ENCODE data around the gene HIGD1C. TPM values are rescaled to one million over a fixed set of nuclear protein-coding genes. Genes with fewer than 3 reads are reported as not detected.

The HIGD1C gene
- total and polyA plus RNA-seq, 10 donors: not detected

DNA sequence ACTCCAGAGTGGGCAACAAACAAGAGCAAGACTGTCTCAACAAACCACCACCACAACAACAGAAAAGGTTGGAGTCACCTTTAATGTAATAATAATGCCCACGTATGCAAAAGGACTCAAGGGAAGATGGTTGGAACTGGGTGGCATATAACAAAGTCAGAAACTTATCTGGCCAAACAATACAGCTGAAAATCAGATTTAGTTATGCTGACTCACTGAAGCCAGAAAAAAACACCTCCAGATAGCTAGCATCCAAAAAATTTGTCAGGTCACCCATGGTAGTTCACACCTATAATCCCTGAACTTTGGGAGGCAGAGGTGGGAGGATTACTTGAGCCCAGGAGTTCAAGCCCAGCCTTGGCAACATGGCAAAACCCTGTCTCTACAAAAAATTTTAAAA, 49.5 kb downstream of the HIGD1C start:
- DNase-seq: no peak
- Histone ChIP-seq H3K27ac (no peak overlapping the region), H3K4me1 (no peaks in the 10 kb centered on the region), H3K4me3 (no peak overlapping the region), H3K27me3 (replicated peaks in 1 of 7) (no peaks in the 10 kb centered on the region), H3K9me3 (no peaks in the 10 kb centered on the region), H3K36me3 (peaks cover 0 to 100% (median 49%) of the 10 kb centered on the region in 6 donors)
- WGBS, 5 donors: 89 to 97% (median 96%) methylated on average over 1 of the region's 1 CpG
- intact Hi-C loops (cut with DNase I; ENCODE audit: low total_unique reads): no loop called here
- TF ChIP-seq POLR2A (IDR thresholded peaks at IDR 0.05) (no peak), POLR2AphosphoS5 (IDR thresholded peaks at IDR 0.05) (no peak)
- TF ChIP-seq, protein P1, sequence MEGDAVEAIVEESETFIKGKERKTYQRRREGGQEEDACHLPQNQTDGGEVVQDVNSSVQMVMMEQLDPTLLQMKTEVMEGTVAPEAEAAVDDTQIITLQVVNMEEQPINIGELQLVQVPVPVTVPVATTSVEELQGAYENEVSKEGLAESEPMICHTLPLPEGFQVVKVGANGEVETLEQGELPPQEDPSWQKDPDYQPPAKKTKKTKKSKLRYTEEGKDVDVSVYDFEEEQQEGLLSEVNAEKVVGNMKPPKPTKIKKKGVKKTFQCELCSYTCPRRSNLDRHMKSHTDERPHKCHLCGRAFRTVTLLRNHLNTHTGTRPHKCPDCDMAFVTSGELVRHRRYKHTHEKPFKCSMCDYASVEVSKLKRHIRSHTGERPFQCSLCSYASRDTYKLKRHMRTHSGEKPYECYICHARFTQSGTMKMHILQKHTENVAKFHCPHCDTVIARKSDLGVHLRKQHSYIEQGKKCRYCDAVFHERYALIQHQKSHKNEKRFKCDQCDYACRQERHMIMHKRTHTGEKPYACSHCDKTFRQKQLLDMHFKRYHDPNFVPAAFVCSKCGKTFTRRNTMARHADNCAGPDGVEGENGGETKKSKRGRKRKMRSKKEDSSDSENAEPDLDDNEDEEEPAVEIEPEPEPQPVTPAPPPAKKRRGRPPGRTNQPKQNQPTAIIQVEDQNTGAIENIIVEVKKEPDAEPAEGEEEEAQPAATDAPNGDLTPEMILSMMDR (IDR thresholded peaks at IDR 0.05 in 8 of 11, conservative IDR thresholded peaks at IDR 0.05 in 3 of 11): no peak

DNA sequence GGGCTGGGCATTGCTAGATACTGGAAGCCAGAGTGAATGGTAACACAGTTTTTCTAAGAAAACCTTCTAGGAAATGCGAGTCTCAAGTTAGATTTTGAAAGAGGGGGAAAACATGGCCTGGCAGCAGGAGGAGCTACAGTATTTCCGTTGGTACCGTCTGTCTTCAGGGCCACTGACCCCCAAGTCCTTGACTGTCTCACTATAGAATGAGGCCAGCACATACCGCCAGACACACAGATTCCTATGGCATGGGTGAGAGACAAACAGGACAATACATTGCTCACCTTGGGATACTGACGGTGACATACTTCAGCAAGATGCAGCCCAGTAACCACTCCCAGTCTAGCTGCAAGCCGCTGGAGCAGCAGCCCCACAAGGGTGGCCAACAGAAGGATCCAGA, 52.2 kb downstream of the HIGD1C start:
- Histone ChIP-seq H3K4me1 (peaks cover 0 to 18% (median 12%) of the 10 kb centered on the region in 6 donors), H3K36me3 (peaks cover 0 to 89% (median 44%) of the 10 kb centered on the region in 6 donors), H3K9me3 (no peaks in the 10 kb centered on the region), H3K27ac (no peak overlapping the region), H3K4me3 (no peak overlapping the region), H3K27me3 (replicated peaks in 1 of 7) (no peaks in the 10 kb centered on the region)
- WGBS, 5 donors: 72 to 91% (median 81%) methylated on average over 6 of the region's 6 CpGs
- intact Hi-C loops (cut with DNase I; ENCODE audit: low total_unique reads): no loop called here
- TF ChIP-seq, protein P1 (IDR thresholded peaks at IDR 0.05 in 8 of 11, conservative IDR thresholded peaks at IDR 0.05 in 3 of 11): no peak
- no peak for TF ChIP-seq POLR2A (IDR thresholded peaks at IDR 0.05)
- TF ChIP-seq POLR2AphosphoS5 (IDR thresholded peaks at IDR 0.05): no peak
- no peak for DNase-seq

- Histone ChIP-seq H3K4me3 (no peak overlapping the region), H3K9me3 (no peaks in the 10 kb centered on the region), H3K4me1 (peaks cover 0 to 23% (median 15%) of the 10 kb centered on the region in 6 donors), H3K27me3 (replicated peaks in 1 of 7) (no peaks in the 10 kb centered on the region), H3K27ac (no peak overlapping the region), H3K36me3 (peaks cover 0 to 84% (median 39%) of the 10 kb centered on the region in 6 donors)
- TF ChIP-seq, protein P1 (IDR thresholded peaks at IDR 0.05 in 8 of 11, conservative IDR thresholded peaks at IDR 0.05 in 3 of 11): no peak
- TF ChIP-seq POLR2A (IDR thresholded peaks at IDR 0.05) (no peak), POLR2AphosphoS5 (IDR thresholded peaks at IDR 0.05) (no peak)
- WGBS, 5 donors: 95 to 99% (median 96%) methylated on average over 3 of the region's 3 CpGs
- no peak for DNase-seq
- intact Hi-C loops (cut with DNase I; ENCODE audit: low total_unique reads): no loop called here
Measured at GRCh38 chr12:51005030-51005429, 52.7 kb downstream of the HIGD1C start.

- no peaks in the 10 kb centered on the region for H3K27me3 ChIP-seq (replicated peaks in 1 of 7)
- H3K9me3 ChIP-seq: no peaks in the 10 kb centered on the region
- H3K4me3 ChIP-seq: no peak overlapping the region
- no peak overlapping the region for H3K27ac ChIP-seq
- no peak for DNase-seq
- intact Hi-C loops (cut with DNase I; ENCODE audit: low total_unique reads): no loop called here
- peaks cover 0 to 78% (median 36%) of the 10 kb centered on the region in 6 donors for H3K36me3 ChIP-seq
- TF ChIP-seq, protein P1 (IDR thresholded peaks at IDR 0.05 in 8 of 11, conservative IDR thresholded peaks at IDR 0.05 in 3 of 11): no peak
- TF ChIP-seq POLR2A (IDR thresholded peaks at IDR 0.05) (no peak), POLR2AphosphoS5 (IDR thresholded peaks at IDR 0.05) (no peak)
- peaks cover 0 to 26% (median 15%) of the 10 kb centered on the region in 6 donors for H3K4me1 ChIP-seq
- 89 to 100% (median 92%) methylated on average over 3 of the region's 3 CpGs for WGBS, 5 donors
Measured at GRCh38 chr12:51005671-51006070, 53.3 kb downstream of the HIGD1C start.
